ENCODE data around the gene GNAZ.
A peak's percentile ranks its signal among the peaks of the same experiment; 100 is the strongest.

The GNAZ gene

DNA sequence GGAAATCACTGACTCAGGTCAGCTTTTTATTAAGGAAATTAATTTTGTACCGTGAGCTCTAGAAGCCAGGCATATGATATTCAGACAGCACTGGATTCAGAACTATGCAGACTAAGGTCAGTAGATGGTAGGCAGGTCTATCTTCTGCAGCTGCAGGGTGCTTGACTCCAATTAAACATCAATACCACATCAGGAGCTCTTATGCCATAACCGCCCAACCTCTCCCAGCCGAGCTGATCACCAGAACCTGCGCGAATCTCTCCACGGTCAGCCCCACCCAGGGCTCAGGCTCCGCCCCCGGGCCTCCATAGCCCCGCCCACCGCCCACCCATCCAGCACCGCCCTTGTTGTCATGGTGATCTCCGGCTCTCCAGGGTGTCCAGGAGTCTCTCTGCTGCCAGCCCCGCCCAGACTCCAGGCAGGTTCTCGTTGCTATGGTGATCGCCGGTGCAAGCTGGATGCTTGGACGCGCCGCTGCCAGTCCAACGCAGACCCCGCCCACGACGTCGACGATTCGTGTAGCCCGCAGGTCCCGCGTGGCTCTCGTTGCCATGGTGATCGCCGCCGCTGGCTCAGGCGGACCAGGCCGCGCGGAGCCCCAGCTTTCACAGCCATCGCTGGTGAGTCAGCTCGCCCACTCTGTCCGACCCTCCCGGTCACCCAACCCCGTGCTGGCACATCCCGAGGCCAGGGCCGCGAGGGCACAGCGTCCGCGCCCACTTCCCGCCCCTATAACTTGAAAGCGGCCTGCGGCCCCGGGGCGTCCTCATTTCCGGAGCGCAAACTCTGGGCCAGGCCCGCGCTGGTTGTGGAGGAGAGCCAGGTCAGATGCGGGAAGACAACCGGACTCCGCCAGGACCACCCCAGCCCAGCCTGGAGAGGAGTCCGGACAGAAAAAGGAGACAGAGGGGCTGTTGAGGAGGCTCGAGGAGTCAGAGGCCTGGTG lies 74.9 kb downstream of the GNAZ start, which contains the start of gene RAB36:
Gene RAB36, plus strand, starts transcription at position 546 of the 946 bp plus-strand sequence. CDS start 1,140 bp downstream, outside the sequence.
- H3K27ac ChIP-seq (ENCODE audit: low read depth, low read length, severe bottlenecking) = peak within 1 kb of the TSS; percentile 81
- no peaks in the 10 kb centered on the region for H3K36me3 ChIP-seq (ENCODE audit: control insufficient read depth, insufficient read depth, low read length)
- 7 to 9% methylated on average over 48 to 53 of the region's 62 CpGs for WGBS, 2 experiments (ENCODE audit: insufficient coverage in 2 of 2)
- H3K4me1 ChIP-seq (ENCODE audit: control insufficient read depth, insufficient read depth, low read length, poor library complexity, severe bottlenecking) = peaks cover 28% of the 10 kb centered on the region
- peak within 1 kb of the TSS; percentile 39 for H3K4me3 ChIP-seq (ENCODE audit: extremely low read depth, insufficient read depth, low read length, poor library complexity, severe bottlenecking)
- no peaks in the 10 kb centered on the region for H3K9me3 ChIP-seq (ENCODE audit: control insufficient read depth, low read length)

- Histone ChIP-seq H3K27ac (ENCODE audit: low read depth, low read length, severe bottlenecking) (peak overlapping the region; percentile 81), H3K9me3 (ENCODE audit: control insufficient read depth, low read length) (no peaks in the 10 kb centered on the region), H3K36me3 (ENCODE audit: control insufficient read depth, insufficient read depth, low read length) (no peaks in the 10 kb centered on the region), H3K4me3 (ENCODE audit: extremely low read depth, insufficient read depth, low read length, poor library complexity, severe bottlenecking) (peak overlapping the region; percentile 39), H3K4me1 (ENCODE audit: control insufficient read depth, insufficient read depth, low read length, poor library complexity, severe bottlenecking) (peaks cover 28% of the 10 kb centered on the region)
- 100% methylated on average over 1 to 2 of the region's 2 CpGs for WGBS, 2 experiments (ENCODE audit: insufficient coverage in 2 of 2)
These were observed 75.7 kb downstream of the GNAZ start for GRCh38 chr22:23145878-23146470.

DNA sequence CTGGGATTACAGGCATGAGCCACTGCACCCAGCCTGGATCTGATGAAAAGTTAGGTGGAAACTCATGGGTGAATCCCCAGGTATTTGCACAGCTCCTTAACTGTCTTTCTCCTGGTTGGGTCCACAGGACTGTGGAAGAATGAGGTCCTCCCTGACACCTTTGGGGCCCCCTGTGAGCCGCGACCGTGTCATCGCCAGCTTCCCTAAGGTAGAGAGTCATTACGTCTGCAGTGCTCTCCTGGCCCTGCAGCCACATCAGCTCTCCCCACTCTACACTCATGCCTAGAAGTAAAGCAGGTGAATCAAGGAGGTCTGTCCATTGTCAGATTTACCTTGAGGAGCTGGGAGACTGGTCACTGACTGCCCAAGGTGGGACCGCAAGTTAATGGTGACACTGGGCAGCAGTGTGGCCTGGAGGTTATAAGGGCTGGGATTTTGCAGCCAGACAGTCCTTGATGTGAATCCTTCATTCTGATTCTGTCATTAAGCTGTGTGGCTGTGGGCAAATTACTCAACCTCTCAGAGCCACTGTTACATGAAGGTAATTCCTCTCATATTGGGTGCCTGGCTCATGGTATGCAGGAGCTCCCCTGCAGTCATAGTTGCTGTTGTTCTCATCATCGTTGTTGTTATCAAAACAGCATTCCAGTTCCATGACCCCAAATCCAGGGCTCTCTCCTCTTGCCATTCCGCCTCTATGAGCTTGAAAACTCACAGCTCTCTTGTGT lies 76.3 kb downstream of the GNAZ start:
- no peak overlapping the region for H3K4me3 ChIP-seq (ENCODE audit: extremely low read depth, insufficient read depth, low read length, poor library complexity, severe bottlenecking)
- H3K36me3 ChIP-seq (ENCODE audit: control insufficient read depth, insufficient read depth, low read length) = no peaks in the 10 kb centered on the region
- H3K9me3 ChIP-seq (ENCODE audit: control insufficient read depth, low read length) = no peaks in the 10 kb centered on the region
- peaks cover 24% of the 10 kb centered on the region for H3K4me1 ChIP-seq (ENCODE audit: control insufficient read depth, insufficient read depth, low read length, poor library complexity, severe bottlenecking)
- 57 to 81% methylated on average over 2 to 3 of the region's 8 CpGs for WGBS, 2 experiments (ENCODE audit: insufficient coverage in 2 of 2)
- H3K27ac ChIP-seq (ENCODE audit: low read depth, low read length, severe bottlenecking) = no peak overlapping the region

GRCh38 chr22:23147617-23148387 lies 77.5 kb downstream of the GNAZ start:
- 87 to 90% methylated on average over 4 to 5 of the region's 6 CpGs for WGBS, 2 experiments (ENCODE audit: insufficient coverage in 2 of 2)
- Histone ChIP-seq H3K4me1 (ENCODE audit: control insufficient read depth, insufficient read depth, low read length, poor library complexity, severe bottlenecking) (peaks cover 29% of the 10 kb centered on the region), H3K27ac (ENCODE audit: low read depth, low read length, severe bottlenecking) (no peak overlapping the region), H3K36me3 (ENCODE audit: control insufficient read depth, insufficient read depth, low read length) (no peaks in the 10 kb centered on the region), H3K4me3 (ENCODE audit: extremely low read depth, insufficient read depth, low read length, poor library complexity, severe bottlenecking) (no peak overlapping the region), H3K9me3 (ENCODE audit: control insufficient read depth, low read length) (no peaks in the 10 kb centered on the region)

- no peak overlapping the region for H3K27ac ChIP-seq (ENCODE audit: low read depth, low read length, severe bottlenecking)
- no peak overlapping the region for H3K4me3 ChIP-seq (ENCODE audit: extremely low read depth, insufficient read depth, low read length, poor library complexity, severe bottlenecking)
- H3K4me1 ChIP-seq (ENCODE audit: control insufficient read depth, insufficient read depth, low read length, poor library complexity, severe bottlenecking) = peaks cover 29% of the 10 kb centered on the region
- no peaks in the 10 kb centered on the region for H3K9me3 ChIP-seq (ENCODE audit: control insufficient read depth, low read length)
- no peaks in the 10 kb centered on the region for H3K36me3 ChIP-seq (ENCODE audit: control insufficient read depth, insufficient read depth, low read length)
- 79 to 83% methylated on average over 14 to 15 of the region's 15 CpGs for WGBS, 2 experiments (ENCODE audit: insufficient coverage in 2 of 2)
These were observed 79.5 kb downstream of the GNAZ start for GRCh38 chr22:23149743-23150238.

DNA sequence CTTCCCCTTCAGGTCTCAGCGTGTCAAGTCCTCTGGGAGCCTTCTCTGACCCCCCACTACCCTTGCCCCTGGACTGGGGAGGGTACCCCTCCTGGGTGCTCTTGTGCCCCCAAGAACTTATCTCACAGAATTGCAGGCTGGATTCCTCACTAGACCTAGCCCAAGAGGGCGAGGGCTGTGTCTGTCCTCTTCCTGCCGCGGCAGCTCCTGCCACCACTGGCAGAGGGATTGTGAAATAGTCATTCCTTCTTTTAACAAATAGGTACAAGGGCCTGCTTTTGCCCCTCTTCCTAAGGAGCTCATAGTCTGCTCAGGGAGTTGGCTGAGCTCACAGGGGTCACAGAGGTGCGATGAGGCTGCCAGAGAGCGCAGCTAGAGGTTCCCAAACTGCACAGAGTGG lies 80.4 kb downstream of the GNAZ start:
- no peaks in the 10 kb centered on the region for H3K9me3 ChIP-seq (ENCODE audit: control insufficient read depth, low read length)
- no peak overlapping the region for H3K4me3 ChIP-seq (ENCODE audit: extremely low read depth, insufficient read depth, low read length, poor library complexity, severe bottlenecking)
- H3K27ac ChIP-seq (ENCODE audit: low read depth, low read length, severe bottlenecking) = no peak overlapping the region
- 93% methylated on average over 3 of the region's 6 CpGs for WGBS, 2 experiments (ENCODE audit: insufficient coverage in 2 of 2)
- peaks cover 29% of the 10 kb centered on the region for H3K4me1 ChIP-seq (ENCODE audit: control insufficient read depth, insufficient read depth, low read length, poor library complexity, severe bottlenecking)
- no peaks in the 10 kb centered on the region for H3K36me3 ChIP-seq (ENCODE audit: control insufficient read depth, insufficient read depth, low read length)

- Histone ChIP-seq H3K4me1 (ENCODE audit: control insufficient read depth, insufficient read depth, low read length, poor library complexity, severe bottlenecking) (peaks cover 18% of the 10 kb centered on the region), H3K9me3 (ENCODE audit: control insufficient read depth, low read length) (no peaks in the 10 kb centered on the region), H3K36me3 (ENCODE audit: control insufficient read depth, insufficient read depth, low read length) (no peaks in the 10 kb centered on the region), H3K27ac (ENCODE audit: low read depth, low read length, severe bottlenecking) (no peak overlapping the region), H3K4me3 (ENCODE audit: extremely low read depth, insufficient read depth, low read length, poor library complexity, severe bottlenecking) (no peak overlapping the region)
- whole genome bisulfite sequencing, 2 experiments (ENCODE audit: insufficient coverage in 2 of 2) = 91 to 95% methylated on average over 15 to 16 of the region's 16 CpGs
These were observed 81.5 kb downstream of the GNAZ start for GRCh38 chr22:23151827-23152226.

DNA sequence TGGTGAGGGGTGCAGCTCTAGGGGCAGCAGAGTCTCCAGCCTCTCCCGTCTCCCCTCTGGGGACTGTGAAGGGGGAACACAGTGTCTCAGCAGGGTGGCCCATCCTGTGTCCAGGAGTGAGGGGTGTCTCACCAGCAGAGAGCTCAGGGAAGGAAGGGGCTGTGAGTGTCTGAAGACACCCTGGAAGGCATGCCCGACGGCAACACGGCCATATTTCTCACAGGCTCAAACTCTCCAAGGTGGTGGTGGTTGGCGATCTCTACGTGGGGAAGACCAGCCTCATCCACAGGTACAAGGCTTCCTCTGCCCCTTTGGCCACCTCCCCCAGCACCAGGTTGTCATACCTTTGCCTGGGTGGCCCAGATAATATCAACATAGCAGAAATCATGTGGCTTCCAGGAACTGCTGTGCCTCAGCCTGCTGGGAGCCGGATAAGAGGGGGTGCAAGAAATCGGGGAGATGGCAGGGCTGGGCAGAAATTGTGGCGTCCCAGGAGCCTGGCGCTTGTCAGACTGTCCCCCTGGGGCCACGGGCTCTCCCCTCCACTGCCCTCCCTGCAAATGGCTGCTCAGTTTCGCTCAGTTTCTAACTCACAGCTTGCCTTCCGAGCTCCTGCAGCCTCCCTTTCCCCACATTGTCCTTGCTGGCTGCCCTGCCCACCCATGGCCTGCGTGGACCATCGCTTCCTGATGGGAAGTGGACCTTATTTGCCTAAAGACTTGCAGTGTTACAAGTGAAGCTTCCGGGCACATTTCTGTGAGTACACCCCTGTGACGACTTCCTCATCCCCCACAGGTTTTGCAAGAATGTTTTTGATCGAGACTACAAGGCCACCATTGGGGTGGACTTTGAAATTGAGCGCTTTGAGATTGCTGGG lies 82.2 kb downstream of the GNAZ start:
- 87 to 92% methylated on average over 15 to 17 of the region's 19 CpGs for WGBS, 2 experiments (ENCODE audit: insufficient coverage in 2 of 2)
- peaks cover 12% of the 10 kb centered on the region for H3K4me1 ChIP-seq (ENCODE audit: control insufficient read depth, insufficient read depth, low read length, poor library complexity, severe bottlenecking)
- no peaks in the 10 kb centered on the region for H3K36me3 ChIP-seq (ENCODE audit: control insufficient read depth, insufficient read depth, low read length)
- no peaks in the 10 kb centered on the region for H3K9me3 ChIP-seq (ENCODE audit: control insufficient read depth, low read length)
- H3K27ac ChIP-seq (ENCODE audit: low read depth, low read length, severe bottlenecking) = no peak overlapping the region
- H3K4me3 ChIP-seq (ENCODE audit: extremely low read depth, insufficient read depth, low read length, poor library complexity, severe bottlenecking) = no peak overlapping the region

GRCh38 chr22:23153994-23154393 lies 83.7 kb downstream of the GNAZ start:
- 79% methylated on average over 6 of the region's 7 CpGs for WGBS, 2 experiments (ENCODE audit: insufficient coverage in 2 of 2)
- H3K9me3 ChIP-seq (ENCODE audit: control insufficient read depth, low read length) = no peaks in the 10 kb centered on the region
- H3K36me3 ChIP-seq (ENCODE audit: control insufficient read depth, insufficient read depth, low read length) = no peaks in the 10 kb centered on the region
- H3K27ac ChIP-seq (ENCODE audit: low read depth, low read length, severe bottlenecking) = no peak overlapping the region
- H3K4me3 ChIP-seq (ENCODE audit: extremely low read depth, insufficient read depth, low read length, poor library complexity, severe bottlenecking) = no peak overlapping the region
- peaks cover 6% of the 10 kb centered on the region for H3K4me1 ChIP-seq (ENCODE audit: control insufficient read depth, insufficient read depth, low read length, poor library complexity, severe bottlenecking)
